A172 (cell line): ENCODE data around the gene RBMY1E. TPM values are rescaled to one million over a fixed set of nuclear protein-coding genes. Genes with fewer than 3 reads are reported as not detected.
"Not testable (repeated sequence)": the region's sequence is repeated elsewhere in the genome, so short reads cannot be mapped to it uniquely, and the experiment has no call there.

Experiments
- DNase-seq: peaks from one replicate; pipeline ENCODE4 v3.0.0-alpha.2; 2015; ENCODE audit warnings: low spot score
- total RNA-seq: library from RNA; depleted of rRNA; stranded (reverse); fragments of >200 nt; shearing (Covaris generic); gene quantifications from 2 replicates; pipeline ENCODE4 v1.2.3, GENCODE V29; 2014; rRNA removed

The RBMY1E gene
- total RNA-seq = 0.12 and 0.19 TPM in 2 replicates

GRCh38 chrY:21917932-21918331 is at the start of gene RBMY1E:
RBMY1E (minus strand) TSS chrY:21918032; CDS start chrY:21916054, 1,978 bp downstream.
- DNase-seq = not testable (repeated sequence)

DNA sequence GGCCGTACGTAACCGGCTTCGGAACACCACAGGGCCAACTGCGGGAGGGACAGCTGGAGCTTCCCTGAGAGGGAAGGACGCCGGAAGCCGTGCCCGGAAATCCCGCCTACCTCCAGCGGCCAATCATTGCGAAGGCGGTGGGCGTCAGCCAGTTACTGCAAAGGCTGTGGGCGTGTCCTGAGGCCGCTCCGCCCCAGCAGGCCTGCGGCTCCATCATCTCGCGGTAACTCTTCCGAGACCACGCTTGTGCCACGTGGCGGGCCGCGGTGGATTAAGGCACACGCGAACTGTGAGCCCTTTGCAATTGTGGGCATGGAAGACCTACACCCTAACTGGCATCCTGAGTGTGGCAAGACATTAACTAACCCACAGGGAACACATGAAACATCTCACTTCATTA is 23.4 kb downstream of the RBMY1E start, which contains the start of gene RBMY1D:
TSS of gene RBMY1D (minus strand) at position 101 of the 400 bp plus-strand sequence. CDS start 2,013 bp downstream, outside the sequence.
- DNase-seq = not testable (repeated sequence)

DNA sequence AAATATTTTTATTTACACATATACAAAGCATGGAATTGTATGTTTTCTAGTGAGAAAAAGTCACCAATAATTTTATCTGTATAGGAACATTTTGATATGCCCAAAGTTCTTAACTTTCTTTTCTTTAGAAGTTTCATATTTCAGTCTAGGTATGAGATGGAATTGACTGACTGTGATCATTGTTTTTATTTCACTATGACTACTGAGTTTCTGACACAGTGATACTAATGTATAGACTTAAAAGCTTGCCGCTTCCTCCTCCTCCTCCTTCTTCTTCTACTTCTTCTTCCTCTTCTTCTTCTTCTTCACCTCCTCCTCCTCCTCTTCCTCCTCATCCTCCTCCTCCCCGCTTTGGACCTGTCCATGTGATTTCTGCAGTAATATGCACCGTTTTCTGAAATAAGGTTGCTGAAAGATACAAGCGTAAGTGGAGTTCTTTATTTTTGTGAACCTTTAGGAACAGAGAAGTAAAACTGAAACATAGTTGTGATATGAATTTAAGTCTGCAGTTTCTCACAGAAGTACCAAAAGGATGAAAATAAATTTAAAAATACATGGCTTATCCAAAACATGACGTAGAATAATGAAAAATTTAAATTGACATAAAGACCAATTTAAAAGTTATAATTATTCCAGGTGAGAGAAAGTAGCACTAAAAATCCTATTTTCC is 48.3 kb downstream of the RBMY1E start:
- DNase-seq = not testable (repeated sequence)

Other genes starting within 250 kb of the RBMY1E start
- 0.17 TPM in 1 of 2 replicates, not detected in the other for gene RBMY1D, start 23.5 kb downstream of the RBMY1E start, total RNA-seq